HCT116 (cell line): Measurements from ENCODE around the gene DGAT2.

ENCODE experiments used
- ATF3 ChIP-seq: IDR thresholded peaks from 2 replicates; pipeline ENCODE4 v1.6.1; 2012
- CEBPB ChIP-seq: IDR thresholded peaks from 2 replicates; pipeline ENCODE4 v1.6.1; 2012; ENCODE audit warnings: low read depth
- CTCF ChIP-seq, 3 experiments: fragments of 200-600 bp in 1 of 3; sonication (generic) in 1 of 3; IDR thresholded peaks in 2 of 3; conservative IDR thresholded peaks in 1 of 3; 2 replicates each; pipeline ENCODE4 v1.5.1; 2012 to 2017; ENCODE audit warnings: low read depth in 2 of 3, low read length in 2 of 3, antibody characterized with exemption in 1 of 3, borderline replicate concordance in 1 of 3, control low read depth in 1 of 3, mild to moderate bottlenecking in 1 of 3, mixed read lengths in 1 of 3, mixed run types in 1 of 3, moderate library complexity in 1 of 3; ENCODE audit not compliant: insufficient read depth in 1 of 3
- ELF1 ChIP-seq: IDR thresholded peaks from 2 replicates; pipeline ENCODE4 v1.6.1; 2012; ENCODE audit warnings: low read depth, borderline replicate concordance
- EZH2 ChIP-seq: fragments of 200-600 bp; sonication (generic); IDR thresholded peaks from 2 replicates; pipeline ENCODE4 v1.6.1; 2017; ENCODE audit warnings: antibody characterized with exemption, mixed run types
- EZH2phosphoT487 ChIP-seq: fragments of 200-600 bp; IDR thresholded peaks from 2 replicates; pipeline ENCODE4 v1.6.1; 2018; ENCODE audit warnings: antibody characterized with exemption, borderline replicate concordance
- JUND ChIP-seq: IDR thresholded peaks from 2 replicates; pipeline ENCODE4 v1.6.1; 2012
- MAX ChIP-seq: IDR thresholded peaks from 2 replicates; pipeline ENCODE4 v1.6.1; 2012
- POLR2AphosphoS5 ChIP-seq: IDR thresholded peaks from 2 replicates; pipeline ENCODE4 v1.6.1; 2011; ENCODE audit warnings: mild to moderate bottlenecking, low read depth, low read length, moderate library complexity
- SIN3A ChIP-seq: IDR thresholded peaks from 2 replicates; pipeline ENCODE4 v1.6.1; 2012; ENCODE audit warnings: low read depth
- TCF7L2 ChIP-seq: IDR thresholded peaks from 2 replicates; pipeline ENCODE4 v1.7.0; 2011; ENCODE audit warnings: borderline replicate concordance, inconsistent platforms; ENCODE audit not compliant: insufficient read depth, insufficient read length; ENCODE audit errors: extremely low read depth

GRCh38 chr11:75815345-75816168 lies 47.0 kb downstream of the DGAT2 start:
- TF ChIP-seq CTCF (IDR thresholded peaks at IDR 0.05 in 2 of 3, conservative IDR thresholded peaks at IDR 0.05 in 1 of 3; ENCODE audit: borderline replicate concordance in 1 of 3, insufficient read depth in 1 of 3, low read depth in 2 of 3, low read length in 2 of 3) (no peak), MAX (no peak), ELF1 (no peak), CEBPB (no peak), SIN3A (0 out of 2 replicates have a peak, but pooled peaks have one; percentile 2), JUND (no peak), EZH2 (no peak), TCF7L2 (no peak), EZH2phosphoT487 (no peak), ATF3 (no peak), POLR2AphosphoS5 (no peak)
